ENCODE measurements around the gene THOC6.

Gene THOC6

DNA sequence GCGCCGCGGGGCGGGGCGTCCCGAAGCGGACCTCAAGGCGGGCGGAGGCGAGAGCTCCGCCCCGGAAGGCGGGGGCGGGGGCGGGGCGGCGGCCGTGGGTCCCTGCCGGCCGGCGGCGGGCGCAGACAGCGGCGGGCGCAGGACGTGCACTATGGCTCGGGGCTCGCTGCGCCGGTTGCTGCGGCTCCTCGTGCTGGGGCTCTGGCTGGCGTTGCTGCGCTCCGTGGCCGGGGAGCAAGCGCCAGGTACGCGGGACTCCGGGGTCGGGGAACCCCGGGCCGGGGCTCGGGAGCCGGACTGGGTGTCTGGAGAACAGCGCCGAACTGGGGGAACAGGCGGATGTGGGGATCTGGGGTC lies 3.6 kb upstream of the THOC6 start, which contains the start of gene TNFRSF12A:
TNFRSF12A (plus strand) TSS at position 122 of the 357 bp plus-strand sequence; CDS start at position 152, 30 bp downstream.
- Histone ChIP-seq H3K27ac (ENCODE audit: extremely low read depth, low read depth, low read length) (peak within 1 kb of the TSS; percentile 54), H3K4me3 (ENCODE audit: low read depth, low read length) (peak within 1 kb of the TSS; percentile 75), H3K36me3 (ENCODE audit: control insufficient read depth in 2 of 2, insufficient read depth in 1 of 2, low read length in 2 of 2) (no peaks in the 10 kb centered on the region), H3K4me1 (ENCODE audit: control insufficient read depth, insufficient read depth, low read length) (peaks cover 21% of the 10 kb centered on the region), H3K9me3 (ENCODE audit: control insufficient read depth, insufficient read depth, low read depth, low read length) (no peaks in the 10 kb centered on the region)
- ChIA-PET POLR2A (interaction anchor here (0.5 to 11.9 kb wide), 21 partner anchors 8 to 1056 kb away, joined by 3 to 247 read pairs (median 6); partner anchors contain the start of genes FLYWCH1, KREMEN2, PAQR4 and PGP), CTCF (interaction anchor here (1.1 to 4.1 kb wide), 6 partner anchors 8 to 18 kb away, joined by 3 to 41 read pairs (median 10); no protein-coding TSS in a partner anchor)
- TF ChIP-seq MZF1 (tag by site-specific recombination; IDR thresholded peaks at IDR 0.05; ENCODE audit: borderline replicate concordance) (peak; percentile 64; the same call in 1 of the 2 replicates), ZBTB8A (tag by site-specific recombination; IDR thresholded peaks at IDR 0.05) (peak; percentile 55; the same call in 1 of the 2 replicates), ZNF600 (tag by site-specific recombination; IDR thresholded peaks at IDR 0.05) (peak; percentile 54; the same call in 1 of the 2 replicates), ZNF561 (tag by site-specific recombination; IDR thresholded peaks at IDR 0.05; ENCODE audit: borderline replicate concordance) (peak; percentile 22; the same call in 1 of the 2 replicates), ZNF140 (tag by site-specific recombination; IDR thresholded peaks at IDR 0.05) (no peak), ZNF138 (tag by site-specific recombination; IDR thresholded peaks at IDR 0.05; ENCODE audit: borderline replicate concordance) (no peak), ZNF416 (tag by site-specific recombination; IDR thresholded peaks at IDR 0.05) (no peak), ZNF221 (tag by site-specific recombination; IDR thresholded peaks at IDR 0.05; ENCODE audit: borderline replicate concordance) (no peak), ZNF677 (tag by site-specific recombination; IDR thresholded peaks at IDR 0.05) (0 out of 2 replicates have a peak, but pooled peaks have one; percentile 8)
- TF ChIP-seq, protein P1, sequence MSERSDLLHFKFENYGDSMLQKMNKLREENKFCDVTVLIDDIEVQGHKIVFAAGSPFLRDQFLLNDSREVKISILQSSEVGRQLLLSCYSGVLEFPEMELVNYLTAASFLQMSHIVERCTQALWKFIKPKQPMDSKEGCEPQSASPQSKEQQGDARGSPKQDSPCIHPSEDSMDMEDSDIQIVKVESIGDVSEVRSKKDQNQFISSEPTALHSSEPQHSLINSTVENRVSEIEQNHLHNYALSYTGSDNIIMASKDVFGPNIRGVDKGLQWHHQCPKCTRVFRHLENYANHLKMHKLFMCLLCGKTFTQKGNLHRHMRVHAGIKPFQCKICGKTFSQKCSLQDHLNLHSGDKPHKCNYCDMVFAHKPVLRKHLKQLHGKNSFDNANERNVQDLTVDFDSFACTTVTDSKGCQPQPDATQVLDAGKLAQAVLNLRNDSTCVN (tag by site-specific recombination; optimal IDR thresholded peaks at IDR 0.05) = peak; percentile 24
- TF ChIP-seq, protein P2, sequence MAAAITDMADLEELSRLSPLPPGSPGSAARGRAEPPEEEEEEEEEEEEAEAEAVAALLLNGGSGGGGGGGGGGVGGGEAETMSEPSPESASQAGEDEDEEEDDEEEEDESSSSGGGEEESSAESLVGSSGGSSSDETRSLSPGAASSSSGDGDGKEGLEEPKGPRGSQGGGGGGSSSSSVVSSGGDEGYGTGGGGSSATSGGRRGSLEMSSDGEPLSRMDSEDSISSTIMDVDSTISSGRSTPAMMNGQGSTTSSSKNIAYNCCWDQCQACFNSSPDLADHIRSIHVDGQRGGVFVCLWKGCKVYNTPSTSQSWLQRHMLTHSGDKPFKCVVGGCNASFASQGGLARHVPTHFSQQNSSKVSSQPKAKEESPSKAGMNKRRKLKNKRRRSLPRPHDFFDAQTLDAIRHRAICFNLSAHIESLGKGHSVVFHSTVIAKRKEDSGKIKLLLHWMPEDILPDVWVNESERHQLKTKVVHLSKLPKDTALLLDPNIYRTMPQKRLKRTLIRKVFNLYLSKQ (tag by site-specific recombination; IDR thresholded peaks at IDR 0.05; ENCODE audit: borderline replicate concordance) = no peak
- TF ChIP-seq, protein P3, sequence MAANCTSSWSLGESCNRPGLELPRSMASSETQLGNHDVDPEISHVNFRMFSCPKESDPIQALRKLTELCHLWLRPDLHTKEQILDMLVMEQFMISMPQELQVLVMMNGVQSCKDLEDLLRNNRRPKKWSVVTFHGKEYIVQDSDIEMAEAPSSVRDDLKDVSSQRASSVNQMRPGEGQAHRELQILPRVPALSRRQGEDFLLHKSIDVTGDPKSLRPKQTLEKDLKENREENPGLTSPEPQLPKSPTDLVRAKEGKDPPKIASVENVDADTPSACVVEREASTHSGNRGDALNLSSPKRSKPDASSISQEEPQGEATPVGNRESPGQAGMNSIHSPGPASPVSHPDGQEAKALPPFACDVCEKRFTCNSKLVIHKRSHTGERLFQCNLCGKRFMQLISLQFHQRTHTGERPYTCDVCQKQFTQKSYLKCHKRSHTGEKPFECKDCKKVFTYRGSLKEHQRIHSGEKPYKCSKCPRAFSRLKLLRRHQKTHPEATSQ (tag by site-specific recombination; IDR thresholded peaks at IDR 0.05) = 0 out of 2 replicates have a peak, but pooled peaks have one; percentile 42
- TF ChIP-seq, protein P4, sequence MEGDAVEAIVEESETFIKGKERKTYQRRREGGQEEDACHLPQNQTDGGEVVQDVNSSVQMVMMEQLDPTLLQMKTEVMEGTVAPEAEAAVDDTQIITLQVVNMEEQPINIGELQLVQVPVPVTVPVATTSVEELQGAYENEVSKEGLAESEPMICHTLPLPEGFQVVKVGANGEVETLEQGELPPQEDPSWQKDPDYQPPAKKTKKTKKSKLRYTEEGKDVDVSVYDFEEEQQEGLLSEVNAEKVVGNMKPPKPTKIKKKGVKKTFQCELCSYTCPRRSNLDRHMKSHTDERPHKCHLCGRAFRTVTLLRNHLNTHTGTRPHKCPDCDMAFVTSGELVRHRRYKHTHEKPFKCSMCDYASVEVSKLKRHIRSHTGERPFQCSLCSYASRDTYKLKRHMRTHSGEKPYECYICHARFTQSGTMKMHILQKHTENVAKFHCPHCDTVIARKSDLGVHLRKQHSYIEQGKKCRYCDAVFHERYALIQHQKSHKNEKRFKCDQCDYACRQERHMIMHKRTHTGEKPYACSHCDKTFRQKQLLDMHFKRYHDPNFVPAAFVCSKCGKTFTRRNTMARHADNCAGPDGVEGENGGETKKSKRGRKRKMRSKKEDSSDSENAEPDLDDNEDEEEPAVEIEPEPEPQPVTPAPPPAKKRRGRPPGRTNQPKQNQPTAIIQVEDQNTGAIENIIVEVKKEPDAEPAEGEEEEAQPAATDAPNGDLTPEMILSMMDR (tag by site-specific recombination; IDR thresholded peaks at IDR 0.05) = 0 out of 2 replicates have a peak, but pooled peaks have one; percentile 28
- TF ChIP-seq, protein P5, sequence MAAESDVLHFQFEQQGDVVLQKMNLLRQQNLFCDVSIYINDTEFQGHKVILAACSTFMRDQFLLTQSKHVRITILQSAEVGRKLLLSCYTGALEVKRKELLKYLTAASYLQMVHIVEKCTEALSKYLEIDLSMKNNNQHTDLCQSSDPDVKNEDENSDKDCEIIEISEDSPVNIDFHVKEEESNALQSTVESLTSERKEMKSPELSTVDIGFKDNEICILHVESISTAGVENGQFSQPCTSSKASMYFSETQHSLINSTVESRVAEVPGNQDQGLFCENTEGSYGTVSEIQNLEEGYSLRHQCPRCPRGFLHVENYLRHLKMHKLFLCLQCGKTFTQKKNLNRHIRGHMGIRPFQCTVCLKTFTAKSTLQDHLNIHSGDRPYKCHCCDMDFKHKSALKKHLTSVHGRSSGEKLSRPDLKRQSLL (tag by site-specific recombination; IDR thresholded peaks at IDR 0.05) = 0 out of 2 replicates have a peak, but pooled peaks have one; percentile 5

All from HEK293 (cell line).